Esophagus squamous epithelium (tissue), 5 donors: Measurements from ENCODE around the gene SNX8. TPM values are rescaled to one million over a fixed set of nuclear protein-coding genes. Genes with fewer than 3 reads are reported as not detected.

Source experiments
- DNase-seq: peaks from one replicate; lab custom pipeline; 2025; lab: John Stamatoyannopoulos, UW
- H3K27ac ChIP-seq, 4 donors: fragments of 200-600 bp; sonication (generic); one replicate each; pipeline ENCODE4 v1.5.1; 2016 to 2019; ENCODE audit warnings: mild to moderate bottlenecking in 1 of 4
- H3K27me3 ChIP-seq, 4 donors: fragments of 200-600 bp; sonication (generic); 1 replicate in 3 of 4; 2 replicates in 1 of 4; pipeline versions ENCODE4 v1.5.1 to v1.6.0; 2017 to 2021; ENCODE audit warnings: antibody characterized with exemption in 1 of 4
- H3K36me3 ChIP-seq, 3 donors: fragments of 200-600 bp; sonication (generic); one replicate each; pipeline ENCODE4 v1.5.1; 2016 to 2019
- H3K4me1 ChIP-seq, 3 donors: fragments of 200-600 bp; sonication (generic); one replicate each; pipeline ENCODE4 v1.5.1; 2017 to 2019
- H3K4me3 ChIP-seq, 4 donors: fragments of 200-600 bp; sonication (generic); 1 replicate in 3 of 4; 2 replicates in 1 of 4; pipeline ENCODE4 v1.5.1; 2016 to 2019; ENCODE audit warnings: mild to moderate bottlenecking in 2 of 4, moderate library complexity in 1 of 4
- H3K9me3 ChIP-seq, 3 donors: fragments of 200-600 bp; sonication (generic); one replicate each; pipeline ENCODE4 v1.5.1; 2016 to 2019
- CTCF ChIP-seq, 6 experiments: fragments of 450-650 bp in 4 of 6; fragments of 200-600 bp in 2 of 6; sonication (generic) in 2 of 6; IDR thresholded peaks; one replicate each; pipeline ENCODE4 v1.5.1; 2016 to 2019; ENCODE audit warnings: antibody characterized with exemption in 6 of 6, mild to moderate bottlenecking in 4 of 6, moderate library complexity in 4 of 6
- POLR2A ChIP-seq, 4 donors: fragments of 450-650 bp; IDR thresholded peaks; one replicate each; pipeline ENCODE4 v1.6.1; 2017; ENCODE audit warnings: antibody characterized with exemption in 4 of 4, mild to moderate bottlenecking in 4 of 4, moderate library complexity in 3 of 4
- WGBS, 2 donors: methylation state at CpG; one replicate each; pipeline ENCODE4 v1.1.5; 2018; 5-methylcytosine and 5-hydroxymethylcytosine counted together
- intact Hi-C: fragments of 100-400 bp; cut with DNase I; formaldehyde crosslinking; loops from one replicate; pipeline ENCODE4 v1.15.0; 2022
- total RNA-seq, 4 donors: library from RNA; depleted of rRNA; stranded (reverse); fragments of >200 nt; gene quantifications; one replicate each; pipeline ENCODE4 v1.1.0, GENCODE V29; 2016
- donor health status: DM: yes; HTN: yes; CAD: no.

SNX8 gene
- total RNA-seq, 4 donors from 2014 or later: 4.7 to 17.9 (median 12.5) TPM

- Histone ChIP-seq H3K27me3 (no peaks in the 10 kb centered on the region), H3K4me1 (no peaks in the 10 kb centered on the region), H3K27ac (no peak overlapping the region), H3K4me3 (no peak overlapping the region), H3K9me3 (no peaks in the 10 kb centered on the region), H3K36me3 (peaks cover 5 to 82% (median 10%) of the 10 kb centered on the region in 3 donors)
- WGBS, 2 donors: 91% methylated on average over 16 of the region's 34 CpGs; no CpG with 5 or more reads in 1 of the 2 donors
- intact Hi-C loops: no loop called here
- TF ChIP-seq POLR2A (IDR thresholded peaks at IDR 0.05): no peak
- no peak for TF ChIP-seq CTCF (IDR thresholded peaks at IDR 0.05)
- no peak for DNase-seq
Measured at GRCh38 chr7:2258661-2259365, 55.4 kb downstream of the SNX8 start.

- Histone ChIP-seq H3K27ac (no peak overlapping the region), H3K27me3 (no peaks in the 10 kb centered on the region), H3K9me3 (no peaks in the 10 kb centered on the region), H3K36me3 (peaks cover 0 to 77% (median 5%) of the 10 kb centered on the region in 3 donors), H3K4me1 (no peaks in the 10 kb centered on the region), H3K4me3 (no peak overlapping the region)
- DNase-seq: no peak
- TF ChIP-seq POLR2A (IDR thresholded peaks at IDR 0.05): no peak
- no peak for TF ChIP-seq CTCF (IDR thresholded peaks at IDR 0.05)
- intact Hi-C loops: no loop called here
- WGBS, 2 donors: 88 to 98% methylated on average over 9 to 11 of the region's 17 CpGs
Measured at GRCh38 chr7:2257651-2258050, 56.6 kb downstream of the SNX8 start.

GRCh38 chr7:2257046-2257551, 57.1 kb downstream of the SNX8 start:
- Histone ChIP-seq H3K27me3 (no peaks in the 10 kb centered on the region), H3K36me3 (peaks cover 0 to 71% (median 5%) of the 10 kb centered on the region in 3 donors), H3K4me3 (no peak overlapping the region), H3K4me1 (no peaks in the 10 kb centered on the region), H3K9me3 (no peaks in the 10 kb centered on the region), H3K27ac (no peak overlapping the region)
- intact Hi-C loops: no loop called here
- no peak for TF ChIP-seq POLR2A (IDR thresholded peaks at IDR 0.05)
- WGBS, 2 donors: 87 to 92% methylated on average over 3 to 5 of the region's 38 CpGs
- DNase-seq: no peak

- Histone ChIP-seq H3K9me3 (no peaks in the 10 kb centered on the region), H3K27me3 (no peaks in the 10 kb centered on the region), H3K4me3 (no peak overlapping the region), H3K36me3 (peaks cover 0 to 66% (median 5%) of the 10 kb centered on the region in 3 donors), H3K4me1 (no peaks in the 10 kb centered on the region), H3K27ac (no peak overlapping the region)
- no peak for DNase-seq
- intact Hi-C loops: no loop called here
- WGBS, 2 donors: 94 to 95% methylated on average over 24 to 31 of the region's 44 CpGs
- no peak for TF ChIP-seq CTCF (IDR thresholded peaks at IDR 0.05)
- no peak for TF ChIP-seq POLR2A (IDR thresholded peaks at IDR 0.05)
Measured at GRCh38 chr7:2256306-2257045, 57.8 kb downstream of the SNX8 start.

GRCh38 chr7:2255145-2256139, 58.8 kb downstream of the SNX8 start:
- no peaks in the 10 kb centered on the region for H3K27me3 ChIP-seq
- TF ChIP-seq CTCF (IDR thresholded peaks at IDR 0.05) (no peak), POLR2A (IDR thresholded peaks at IDR 0.05) (no peak)
- 64 to 91% methylated on average over 12 of the region's 33 CpGs for WGBS, 2 donors
- no peaks in the 10 kb centered on the region for H3K9me3 ChIP-seq
- no peaks in the 10 kb centered on the region for H3K4me1 ChIP-seq
- intact Hi-C loops: no loop called here
- no peak overlapping the region for H3K27ac ChIP-seq
- DNase-seq: no peak
- H3K36me3 ChIP-seq: peaks cover 0 to 72% (median 5%) of the 10 kb centered on the region in 3 donors
- no peak overlapping the region for H3K4me3 ChIP-seq
